Esophagus squamous epithelium (tissue), 4 donors: ENCODE measurements around the gene MT1HL1. TPM values are rescaled to one million over a fixed set of nuclear protein-coding genes. Genes with fewer than 3 reads are reported as not detected.

Experiments used
- total RNA-seq, 4 donors: library from RNA; depleted of rRNA; stranded (reverse); fragments of >200 nt; gene quantifications; one replicate each; pipeline ENCODE4 v1.1.0, GENCODE V29; 2016

Gene MT1HL1
- total RNA-seq, 4 donors from 2014 or later, result not detected

Other genes with a start within 250 kb of the MT1HL1 start
- 10 to 100 TPM in 2 of 4 donors, 1 to 10 TPM in 2; 5.8 to 21.6 (median 9.1) TPM for gene MTR, start 209.1 kb downstream of the MT1HL1 start, total RNA-seq
- gene RYR2, start 37.7 kb upstream of the MT1HL1 start, total RNA-seq, result 1 to 10 TPM in 2 of 4 donors, under 1 TPM in 2; 0.23 to 4.6 (median 0.89) TPM